ENCODE data around the gene RADIL.

DNA sequence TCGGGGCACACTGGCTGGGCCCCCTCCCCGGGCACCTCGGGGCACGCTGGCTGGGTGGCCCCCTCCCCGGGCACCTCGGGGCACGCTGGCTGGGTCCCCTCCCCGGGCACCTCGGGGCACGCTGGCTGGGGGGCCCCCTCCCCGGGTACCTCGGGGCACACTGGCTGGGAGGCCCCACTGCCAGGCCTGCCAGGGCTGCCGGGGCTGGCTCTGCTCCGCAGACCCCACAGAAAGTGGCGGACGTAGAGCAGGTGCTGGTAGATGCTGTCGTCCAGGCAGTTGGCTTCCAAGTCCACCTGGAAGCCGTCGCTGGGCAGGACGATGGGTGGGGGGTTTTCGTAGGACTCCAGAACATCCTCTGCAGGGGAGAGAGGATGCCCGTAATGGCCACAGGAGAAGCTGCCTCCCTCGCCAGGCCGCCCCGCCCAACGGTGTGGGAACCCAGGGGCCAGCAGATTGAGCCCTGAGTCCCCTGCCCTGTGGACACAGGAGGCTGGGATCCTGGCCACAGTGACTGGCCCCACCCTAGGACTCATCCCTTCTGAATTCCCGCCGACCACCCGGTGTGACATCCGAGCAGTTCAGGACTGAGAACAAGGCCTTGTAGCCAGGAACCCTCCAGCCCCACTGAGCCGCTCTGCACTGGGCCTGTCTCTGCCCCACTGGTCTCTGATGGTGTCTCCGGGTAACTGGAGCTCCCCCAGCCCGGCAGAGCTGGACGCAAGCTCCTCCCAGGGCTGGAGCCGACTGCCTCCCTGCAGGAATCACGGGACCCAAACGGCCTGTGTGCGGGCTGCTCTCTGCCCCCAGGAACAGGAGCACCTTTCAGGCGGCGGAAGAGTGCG, 79.9 kb downstream of the RADIL start:
- TF ChIP-seq, protein P1, sequence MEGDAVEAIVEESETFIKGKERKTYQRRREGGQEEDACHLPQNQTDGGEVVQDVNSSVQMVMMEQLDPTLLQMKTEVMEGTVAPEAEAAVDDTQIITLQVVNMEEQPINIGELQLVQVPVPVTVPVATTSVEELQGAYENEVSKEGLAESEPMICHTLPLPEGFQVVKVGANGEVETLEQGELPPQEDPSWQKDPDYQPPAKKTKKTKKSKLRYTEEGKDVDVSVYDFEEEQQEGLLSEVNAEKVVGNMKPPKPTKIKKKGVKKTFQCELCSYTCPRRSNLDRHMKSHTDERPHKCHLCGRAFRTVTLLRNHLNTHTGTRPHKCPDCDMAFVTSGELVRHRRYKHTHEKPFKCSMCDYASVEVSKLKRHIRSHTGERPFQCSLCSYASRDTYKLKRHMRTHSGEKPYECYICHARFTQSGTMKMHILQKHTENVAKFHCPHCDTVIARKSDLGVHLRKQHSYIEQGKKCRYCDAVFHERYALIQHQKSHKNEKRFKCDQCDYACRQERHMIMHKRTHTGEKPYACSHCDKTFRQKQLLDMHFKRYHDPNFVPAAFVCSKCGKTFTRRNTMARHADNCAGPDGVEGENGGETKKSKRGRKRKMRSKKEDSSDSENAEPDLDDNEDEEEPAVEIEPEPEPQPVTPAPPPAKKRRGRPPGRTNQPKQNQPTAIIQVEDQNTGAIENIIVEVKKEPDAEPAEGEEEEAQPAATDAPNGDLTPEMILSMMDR (IDR thresholded peaks at IDR 0.05), result no peak
- TF ChIP-seq POLR2A (IDR thresholded peaks at IDR 0.05), result no peak

Measured in body of pancreas (tissue), 4 donors.